Thoracic aorta (tissue), 2 donors: ENCODE measurements around the gene DGLUCY. TPM values are rescaled to one million over a fixed set of nuclear protein-coding genes. Genes with fewer than 3 reads are reported as not detected.
"Not testable (repeated sequence)": the region's sequence is repeated elsewhere in the genome, so short reads cannot be mapped to it uniquely, and the experiment has no call there.

ENCODE experiments used
- ATAC-seq: fragments of 150-250 bp; one replicate; pipeline ENCODE4 v1.8.0; 2017; ENCODE audit warnings: low read depth; ENCODE audit not compliant: insufficient number of reproducible peaks, low FRiP score
- DNase-seq: peaks from one replicate; pipeline ENCODE4 v3.0.0-alpha.2; 2020; ENCODE audit warnings: low spot score
- H3K27ac ChIP-seq, 2 donors: fragments of 200-600 bp; sonication (generic); 1 replicate in 1 of 2; 2 replicates in 1 of 2; pipeline ENCODE4 v1.5.1; 2016; ENCODE audit warnings: mild to moderate bottlenecking in 2 of 2, moderate library complexity in 2 of 2
- H3K27me3 ChIP-seq: fragments of 200-600 bp; sonication (generic); replicated peaks from 2 replicates; pipeline ENCODE4 v1.6.0; 2016; ENCODE audit warnings: mild to moderate bottlenecking; ENCODE audit not compliant: insufficient read depth
- H3K36me3 ChIP-seq: fragments of 200-600 bp; sonication (generic); one replicate; pipeline ENCODE4 v1.5.1; 2016
- H3K4me1 ChIP-seq, 2 donors: fragments of 200-600 bp; sonication (generic); 1 replicate in 1 of 2; 2 replicates in 1 of 2; pipeline versions ENCODE4 v1.5.1 to v1.6.0; 2016; ENCODE audit warnings: low read depth in 2 of 2, mild to moderate bottlenecking in 1 of 2; ENCODE audit not compliant: control insufficient read depth in 1 of 2
- H3K4me3 ChIP-seq: fragments of 200-600 bp; sonication (generic); 2 replicates; pipeline ENCODE4 v1.5.1; 2016; ENCODE audit warnings: mild to moderate bottlenecking
- H3K9me3 ChIP-seq: fragments of 200-600 bp; sonication (generic); 2 replicates; pipeline ENCODE4 v1.5.1; 2016
- CTCF ChIP-seq: fragments of 200-600 bp; sonication (generic); IDR thresholded peaks from one replicate; pipeline ENCODE4 v1.5.1; 2019; ENCODE audit warnings: antibody characterized with exemption
- total RNA-seq, 2 donors: library from RNA; depleted of rRNA; stranded (reverse); fragments of >200 nt; gene quantifications; one replicate each; pipeline versions ENCODE4 v1.1.0 to v1.2.3, GENCODE V29; 2016

DGLUCY gene
- total RNA-seq, 2 donors from 2014 or later, result 24.4 to 36.7 TPM

DNA sequence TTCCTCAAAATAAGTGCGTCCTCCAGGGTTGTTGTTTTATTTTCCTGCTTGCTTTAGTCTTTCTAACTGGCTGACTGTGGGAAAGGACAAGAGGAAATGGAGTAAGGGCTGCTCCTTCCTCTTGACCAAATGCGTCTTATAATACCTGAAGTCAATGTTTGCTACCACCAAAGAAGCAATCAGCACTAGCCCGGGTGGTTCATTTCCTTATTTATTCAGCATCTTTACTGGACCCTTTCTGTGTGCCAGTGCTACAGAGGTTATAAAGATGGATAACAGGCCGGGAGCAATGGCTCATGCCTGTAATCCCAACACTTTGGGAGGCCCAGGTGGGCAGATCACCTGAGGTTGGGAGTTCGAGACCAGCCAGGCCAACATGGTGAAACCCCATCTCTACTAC lies 38.3 kb upstream of the DGLUCY start:
- ATAC-seq (no peak), DNase-seq (no peak)
- Histone ChIP-seq H3K4me1 (no peaks in the 10 kb centered on the region), H3K9me3 (no peaks in the 10 kb centered on the region), H3K4me3 (no peak overlapping the region), H3K27ac (no peak overlapping the region), H3K27me3 (no peaks in the 10 kb centered on the region), H3K36me3 (no peaks in the 10 kb centered on the region)
- TF ChIP-seq CTCF, result no peak

DNA sequence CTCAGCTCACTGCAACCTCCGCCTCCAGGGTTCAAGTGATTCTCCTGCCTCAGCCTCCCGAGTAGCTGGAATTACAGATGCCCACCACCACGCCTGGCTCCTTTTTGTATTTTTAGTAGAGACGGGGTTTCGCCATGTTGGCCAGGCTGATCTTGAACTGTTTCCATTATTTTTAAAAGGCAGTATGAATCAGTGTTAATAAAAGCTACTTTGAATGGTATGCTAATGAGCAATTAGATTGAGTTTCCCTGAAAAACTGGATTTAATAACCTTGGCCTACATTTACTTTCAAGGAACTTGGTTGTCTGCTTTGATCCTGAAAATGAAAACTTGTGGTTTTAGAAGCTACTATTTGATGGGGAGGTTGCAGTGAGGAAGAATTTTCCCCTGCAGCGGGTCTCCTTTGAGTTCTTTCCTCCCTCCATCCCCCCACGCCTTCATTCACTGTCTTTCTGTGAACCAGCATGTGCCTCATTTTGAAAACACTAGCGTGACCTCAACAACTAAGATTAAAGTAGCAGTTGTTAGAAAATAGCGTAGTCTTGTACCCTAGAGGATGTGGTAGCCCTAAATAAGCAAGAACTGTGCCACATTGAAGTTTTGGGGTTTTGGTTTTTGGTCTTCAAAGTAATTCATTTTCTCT lies 35.7 kb upstream of the DGLUCY start:
- H3K4me1 ChIP-seq, result no peaks in the 10 kb centered on the region
- ATAC-seq (no peak), DNase-seq (no peak)
- H3K4me3 ChIP-seq, result no peak overlapping the region
- H3K27me3 ChIP-seq, result no peaks in the 10 kb centered on the region
- TF ChIP-seq CTCF, result no peak
- no peak overlapping the region for H3K27ac ChIP-seq
- no peaks in the 10 kb centered on the region for H3K36me3 ChIP-seq
- H3K9me3 ChIP-seq, result no peaks in the 10 kb centered on the region

DNA sequence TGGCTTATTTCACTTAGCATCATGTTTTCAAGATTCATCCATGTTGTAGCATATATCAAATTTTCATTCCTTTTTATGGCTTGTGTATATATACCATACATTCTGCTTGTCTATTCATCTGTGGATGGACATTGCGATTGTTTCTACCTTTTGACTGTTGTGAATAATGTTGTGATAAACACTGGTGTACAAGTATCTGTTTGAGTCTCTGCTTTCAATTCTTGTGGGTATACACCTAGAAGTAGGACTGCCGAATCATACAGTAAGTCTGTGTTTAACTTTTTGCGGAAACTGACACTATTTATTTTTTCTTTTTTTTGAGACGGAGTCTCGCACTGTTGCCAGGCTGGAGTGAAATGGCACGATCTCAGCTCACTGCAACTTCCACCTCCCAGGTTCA lies 33.8 kb upstream of the DGLUCY start:
- no peak overlapping the region for H3K27ac ChIP-seq
- no peaks in the 10 kb centered on the region for H3K36me3 ChIP-seq
- H3K9me3 ChIP-seq, result no peaks in the 10 kb centered on the region
- no peak for TF ChIP-seq CTCF
- no peak overlapping the region for H3K4me3 ChIP-seq
- DNase-seq (no peak), ATAC-seq (no peak)
- H3K27me3 ChIP-seq, result no peaks in the 10 kb centered on the region
- H3K4me1 ChIP-seq, result no peaks in the 10 kb centered on the region

DNA sequence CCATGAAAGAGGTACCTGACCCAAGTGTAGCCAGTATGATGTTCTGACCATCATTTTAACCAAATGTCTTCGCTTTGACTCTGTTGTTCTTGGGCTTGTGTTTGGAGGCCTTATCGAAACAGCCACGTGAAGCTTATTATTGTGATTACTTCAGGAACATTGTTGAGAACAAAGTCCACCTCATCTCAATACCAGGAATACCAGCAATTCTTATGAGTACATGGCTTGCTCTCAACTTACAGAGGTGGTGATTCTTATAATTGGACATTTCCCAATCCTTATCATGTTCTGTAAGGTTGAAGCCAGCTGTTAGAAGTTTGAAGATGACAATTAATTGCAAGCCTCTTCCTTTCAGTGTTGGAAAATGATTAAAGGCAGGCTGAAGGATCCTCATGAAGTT lies 31.6 kb upstream of the DGLUCY start:
- no peak for ATAC-seq
- H3K4me3 ChIP-seq, result no peak overlapping the region
- no peaks in the 10 kb centered on the region for H3K9me3 ChIP-seq
- no peak for DNase-seq
- no peak overlapping the region for H3K27ac ChIP-seq
- no peaks in the 10 kb centered on the region for H3K4me1 ChIP-seq
- no peaks in the 10 kb centered on the region for H3K27me3 ChIP-seq
- TF ChIP-seq CTCF, result no peak
- H3K36me3 ChIP-seq, result no peaks in the 10 kb centered on the region

DNA sequence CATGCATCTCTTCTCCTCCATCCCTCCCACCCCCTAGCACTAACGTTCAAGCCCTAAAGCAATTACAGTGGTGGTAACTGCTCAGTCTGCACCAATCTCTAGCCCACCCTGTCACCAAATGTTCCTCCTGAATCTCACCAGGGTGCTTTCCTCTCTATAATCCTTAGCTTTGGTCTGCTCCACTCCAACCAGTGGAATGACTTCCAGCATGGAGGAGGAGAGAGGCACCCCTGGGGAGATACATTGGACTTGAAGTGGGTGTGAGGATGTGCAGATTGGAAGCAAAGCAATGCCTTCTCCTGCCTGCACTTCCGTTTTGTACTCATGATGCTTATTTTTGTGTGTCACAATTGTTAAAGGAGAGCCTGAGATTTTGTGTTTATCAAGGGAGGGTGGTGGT lies 29.4 kb upstream of the DGLUCY start:
- Histone ChIP-seq H3K9me3 (no peaks in the 10 kb centered on the region), H3K27ac (no peak overlapping the region)
- ATAC-seq, result no peak

GRCh38 chr14:91087470-91087869 lies 26.4 kb upstream of the DGLUCY start:
- not testable (repeated sequence) for DNase-seq, H3K27ac ChIP-seq, H3K27me3 ChIP-seq, H3K9me3 ChIP-seq, ATAC-seq, H3K4me3 ChIP-seq, H3K4me1 ChIP-seq, H3K36me3 ChIP-seq

More for the DNA sequence above, 29.4 kb upstream of the DGLUCY start:
- H3K4me3 ChIP-seq, result no peak overlapping the region
- DNase-seq, result no peak
- no peak for TF ChIP-seq CTCF
- H3K4me1 ChIP-seq, result no peaks in the 10 kb centered on the region
- no peaks in the 10 kb centered on the region for H3K36me3 ChIP-seq
- no peaks in the 10 kb centered on the region for H3K27me3 ChIP-seq
